ENCODE data around the gene PIP5KL1.

PIP5KL1 gene

GRCh38 chr9:127970401-127971313 is 40.1 kb upstream of the PIP5KL1 start:
- peak; percentile 59 for DNase-seq (ENCODE audit: low read depth, low spot score)
- peak overlapping the region; percentile 98 for H3K27ac ChIP-seq

GRCh38 chr9:127968700-127969383 is 38.3 kb upstream of the PIP5KL1 start:
- DNase-seq (ENCODE audit: low read depth, low spot score): peak; percentile 77
- peak overlapping the region; percentile 98 for H3K27ac ChIP-seq

- peak; percentile 68 for DNase-seq (ENCODE audit: low read depth, low spot score)
- H3K27ac ChIP-seq: peak overlapping the region; percentile 98
These were observed 37.5 kb upstream of the PIP5KL1 start for GRCh38 chr9:127968042-127968441.

- H3K27ac ChIP-seq: peak overlapping the region; percentile 98
- no peak for DNase-seq (ENCODE audit: low read depth, low spot score)
These were observed 36.7 kb upstream of the PIP5KL1 start for GRCh38 chr9:127967151-127967809.

- DNase-seq (ENCODE audit: low read depth, low spot score): no peak
These were observed 36.0 kb upstream of the PIP5KL1 start for GRCh38 chr9:127966416-127967150.

GRCh38 chr9:127965953-127966352 is 35.4 kb upstream of the PIP5KL1 start:
- peak overlapping the region; percentile 98 for H3K27ac ChIP-seq
- no peak for DNase-seq (ENCODE audit: low read depth, low spot score)

More at GRCh38 chr9:127966416-127967150, 36.0 kb upstream of the PIP5KL1 start:
- H3K27ac ChIP-seq: peak overlapping the region; percentile 98

- DNase-seq (ENCODE audit: low read depth, low spot score): no peak
- no peak overlapping the region for H3K27ac ChIP-seq
These were observed 32.9 kb upstream of the PIP5KL1 start for GRCh38 chr9:127963359-127964064.

- no peak overlapping the region for H3K27ac ChIP-seq
- no peak for DNase-seq (ENCODE audit: low read depth, low spot score)
These were observed 32.4 kb upstream of the PIP5KL1 start for GRCh38 chr9:127963041-127963358.

GRCh38 chr9:127962278-127962677 is 31.7 kb upstream of the PIP5KL1 start:
- H3K27ac ChIP-seq: no peak overlapping the region
- no peak for DNase-seq (ENCODE audit: low read depth, low spot score)

- no peak overlapping the region for H3K27ac ChIP-seq
- no peak for DNase-seq (ENCODE audit: low read depth, low spot score)
These were observed 31.1 kb upstream of the PIP5KL1 start for GRCh38 chr9:127961613-127962155.

- no peak for DNase-seq (ENCODE audit: low read depth, low spot score)
- H3K27ac ChIP-seq: peak overlapping the region; percentile 53
These were observed 30.5 kb upstream of the PIP5KL1 start for GRCh38 chr9:127961155-127961490.

- no peak for DNase-seq (ENCODE audit: low read depth, low spot score)
- H3K27ac ChIP-seq: peak overlapping the region; percentile 53
These were observed 30.0 kb upstream of the PIP5KL1 start for GRCh38 chr9:127960410-127961154.

GRCh38 chr9:127959841-127960409 is 29.3 kb upstream of the PIP5KL1 start:
- no peak for DNase-seq (ENCODE audit: low read depth, low spot score)
- peak overlapping the region; percentile 53 for H3K27ac ChIP-seq

GRCh38 chr9:127959398-127959797 is 28.8 kb upstream of the PIP5KL1 start:
- no peak overlapping the region for H3K27ac ChIP-seq
- no peak for DNase-seq (ENCODE audit: low read depth, low spot score)

- no peak overlapping the region for H3K27ac ChIP-seq
- DNase-seq (ENCODE audit: low read depth, low spot score): no peak
These were observed 28.2 kb upstream of the PIP5KL1 start for GRCh38 chr9:127958728-127959127.

GRCh38 chr9:127955294-127956015 is 24.9 kb upstream of the PIP5KL1 start:
- DNase-seq (ENCODE audit: low read depth, low spot score): peak; percentile 67
- peak overlapping the region; percentile 77 for H3K27ac ChIP-seq

GRCh38 chr9:127954831-127955293 is 24.3 kb upstream of the PIP5KL1 start:
- H3K27ac ChIP-seq: peak overlapping the region; percentile 77
- no peak for DNase-seq (ENCODE audit: low read depth, low spot score)

Measured in epithelial cell of prostate (primary cell).